Activated T-cell treated with anti-CD3 and anti-CD28 coated beads for 24 hours (primary cell): ENCODE results near the gene HAND2.

ENCODE experiments used
- DNase-seq: peaks from one replicate; pipeline ENCODE4 v3.0.0-alpha.2; 2020; ENCODE audit warnings: low read depth

The HAND2 gene

GRCh38 chr4:173502282-173502681, 27.7 kb downstream of the HAND2 start:
- DNase-seq: no peak

- DNase-seq: no peak
These were observed 28.4 kb downstream of the HAND2 start for GRCh38 chr4:173501592-173502150.

GRCh38 chr4:173500841-173501591, 29.0 kb downstream of the HAND2 start:
- no peak for DNase-seq

- DNase-seq: no peak
These were observed 30.1 kb downstream of the HAND2 start for GRCh38 chr4:173499658-173500535.

GRCh38 chr4:173498771-173499170, 31.3 kb downstream of the HAND2 start:
- no peak for DNase-seq

- DNase-seq: no peak
These were observed 32.0 kb downstream of the HAND2 start for GRCh38 chr4:173498023-173498422.

- DNase-seq: peak; percentile 38
These were observed 35.7 kb downstream of the HAND2 start for GRCh38 chr4:173494013-173494970.

- no peak for DNase-seq
These were observed 37.0 kb downstream of the HAND2 start for GRCh38 chr4:173493041-173493440.

GRCh38 chr4:173492315-173492714, 37.7 kb downstream of the HAND2 start:
- DNase-seq: no peak

GRCh38 chr4:173490817-173491528, 39.1 kb downstream of the HAND2 start:
- no peak for DNase-seq

- no peak for DNase-seq
These were observed 39.8 kb downstream of the HAND2 start for GRCh38 chr4:173490256-173490655.

GRCh38 chr4:173489514-173489913, 40.5 kb downstream of the HAND2 start:
- DNase-seq: no peak

GRCh38 chr4:173488656-173489055, 41.4 kb downstream of the HAND2 start:
- no peak for DNase-seq

GRCh38 chr4:173488074-173488473, 42.0 kb downstream of the HAND2 start:
- DNase-seq: no peak

GRCh38 chr4:173486714-173487392, 43.2 kb downstream of the HAND2 start:
- DNase-seq: no peak

GRCh38 chr4:173485164-173485563, 44.9 kb downstream of the HAND2 start:
- DNase-seq: no peak

GRCh38 chr4:173482330-173482931, 47.6 kb downstream of the HAND2 start:
- no peak for DNase-seq

GRCh38 chr4:173478913-173479283, 51.1 kb downstream of the HAND2 start:
- no peak for DNase-seq

GRCh38 chr4:173478201-173478912, 51.7 kb downstream of the HAND2 start:
- no peak for DNase-seq
